GM21447 (cell line): Measurements from ENCODE around the gene IL4R.
A peak's percentile ranks its signal among the peaks of the same experiment; 100 is the strongest.
"Not testable (repeated sequence)": the region's sequence is repeated elsewhere in the genome, so short reads cannot be mapped to it uniquely, and the experiment has no call there.

Experiments used
- ATAC-seq: cut with Tn5 transposase; IDR thresholded peaks from one replicate; pipeline ENCODE4 v1.9.1; 2021; ENCODE audit not compliant: unreplicated experiment

Gene IL4R

GRCh38 chr16:27287887-27288286 lies 25.9 kb upstream of the IL4R start:
- no peak for ATAC-seq

GRCh38 chr16:27288313-27288712 lies 25.5 kb upstream of the IL4R start:
- ATAC-seq, result not testable (repeated sequence)

- no peak for ATAC-seq
Measured at GRCh38 chr16:27289669-27290068, 24.1 kb upstream of the IL4R start.

- ATAC-seq, result no peak
Measured at GRCh38 chr16:27290562-27290961, 23.2 kb upstream of the IL4R start.

GRCh38 chr16:27291106-27291505 lies 22.7 kb upstream of the IL4R start:
- no peak for ATAC-seq

GRCh38 chr16:27291722-27292240 lies 22.0 kb upstream of the IL4R start:
- no peak for ATAC-seq

GRCh38 chr16:27293343-27293742 lies 20.4 kb upstream of the IL4R start:
- no peak for ATAC-seq

GRCh38 chr16:27298132-27298531 lies 15.6 kb upstream of the IL4R start:
- no peak for ATAC-seq

GRCh38 chr16:27301236-27301861 lies 12.4 kb upstream of the IL4R start:
- ATAC-seq, result peak; percentile 51

- ATAC-seq, result no peak
Measured at GRCh38 chr16:27302126-27302525, 11.6 kb upstream of the IL4R start.

GRCh38 chr16:27303256-27304100 lies 10.3 kb upstream of the IL4R start:
- ATAC-seq, result no peak

- no peak for ATAC-seq
Measured at GRCh38 chr16:27304102-27304501, 9.7 kb upstream of the IL4R start.

GRCh38 chr16:27304881-27305745 lies 8.7 kb upstream of the IL4R start:
- ATAC-seq, result no peak

- no peak for ATAC-seq
Measured at GRCh38 chr16:27305839-27306442, 7.8 kb upstream of the IL4R start.

- no peak for ATAC-seq
Measured at GRCh38 chr16:27308792-27309191, 5.0 kb upstream of the IL4R start.

GRCh38 chr16:27310576-27311447 lies 3.0 kb upstream of the IL4R start:
- no peak for ATAC-seq

GRCh38 chr16:27311448-27311830 lies 2.3 kb upstream of the IL4R start:
- no peak for ATAC-seq

- no peak for ATAC-seq
Measured at GRCh38 chr16:27311897-27312303, 1.9 kb upstream of the IL4R start.

- ATAC-seq, result no peak
Measured at GRCh38 chr16:27312580-27313421, 973 bp upstream of the IL4R start.
